Prostate gland (tissue), 2 donors: ENCODE results near the gene RTTN. TPM values are rescaled to one million over a fixed set of nuclear protein-coding genes. Genes with fewer than 3 reads are reported as not detected.

Experiments
- DNase-seq: peaks from one replicate; pipeline ENCODE4 v3.0.0-alpha.2; 2019; ENCODE audit warnings: low spot score
- H3K27ac ChIP-seq, 2 donors: fragments of 200-600 bp; sonication (generic); 2 replicates each; pipeline ENCODE4 v1.5.1; 2017 to 2019
- H3K27me3 ChIP-seq: fragments of 200-600 bp; sonication (generic); replicated peaks from 2 replicates; pipeline ENCODE4 v1.5.1; 2019; ENCODE audit not compliant: insufficient read depth
- H3K36me3 ChIP-seq, 2 donors: fragments of 200-600 bp; sonication (generic); 1 replicate in 1 of 2; 2 replicates in 1 of 2; pipeline versions ENCODE4 v1.5.1 to v1.8.1; 2017 to 2019
- H3K4me1 ChIP-seq: fragments of 200-600 bp; sonication (generic); replicated peaks from 2 replicates; pipeline ENCODE4 v1.5.1; 2019
- H3K4me3 ChIP-seq, 2 donors: fragments of 200-600 bp; sonication (generic); 2 replicates each; pipeline ENCODE4 v1.5.1; 2017 to 2019
- H3K9me3 ChIP-seq: fragments of 200-600 bp; sonication (generic); 2 replicates; pipeline ENCODE4 v1.5.1; 2017
- CTCF ChIP-seq, 4 experiments: fragments of 200-600 bp in 2 of 4; fragments of 450-650 bp in 2 of 4; sonication (generic) in 2 of 4; IDR thresholded peaks; 1 replicate in 3 of 4; 2 replicates in 1 of 4; pipeline ENCODE4 v1.5.1; 2016 to 2019; ENCODE audit warnings: antibody characterized with exemption in 4 of 4, mild to moderate bottlenecking in 2 of 4, moderate library complexity in 2 of 4
- POLR2A ChIP-seq: fragments of 450-650 bp; IDR thresholded peaks from one replicate; pipeline ENCODE4 v1.6.1; 2016; ENCODE audit warnings: antibody characterized with exemption, mild to moderate bottlenecking
- POLR2AphosphoS5 ChIP-seq: sonication (generic); formaldehyde crosslinking; IDR thresholded peaks from one replicate; pipeline ENCODE4 v1.6.1; 2017; ENCODE audit warnings: antibody characterized with exemption
- WGBS: methylation state at CpG from one replicate; pipeline ENCODE4 v1.1.5; 2018; 5-methylcytosine and 5-hydroxymethylcytosine counted together
- intact Hi-C: fragments of 100-400 bp; cut with DNase I; formaldehyde crosslinking; loops from one replicate; pipeline ENCODE4 v1.14.2; 2022
- total RNA-seq, 2 donors: library from RNA; depleted of rRNA; stranded (reverse); fragments of >200 nt; gene quantifications; one replicate each; pipeline ENCODE4 v1.1.0, GENCODE V29; 2016

Gene RTTN
- total RNA-seq, 2 donors from 2014 or later = 8.4 to 21.5 TPM

GRCh38 chr18:70200286-70200685, 5.2 kb downstream of the RTTN start:
- TF ChIP-seq POLR2AphosphoS5 (no peak), CTCF (IDR thresholded peaks at IDR 0.05) (no peak), POLR2A (no peak)
- Histone ChIP-seq H3K27me3 (no peaks in the 10 kb centered on the region), H3K9me3 (no peaks in the 10 kb centered on the region), H3K4me3 (no peak overlapping the region), H3K27ac (no peak overlapping the region), H3K36me3 (no peaks in the 10 kb centered on the region), H3K4me1 (no peaks in the 10 kb centered on the region)
- intact Hi-C loops = no loop called here
- 0% methylated on average over 1 of the region's 1 CpG for WGBS
- no peak for DNase-seq

- no peaks in the 10 kb centered on the region for H3K36me3 ChIP-seq
- intact Hi-C loops = loop anchor here (5.0 kb wide), 1 partner anchor 234 kb away; no protein-coding TSS in a partner anchor
- 57% methylated on average over 3 of the region's 3 CpGs for WGBS
- H3K9me3 ChIP-seq = no peaks in the 10 kb centered on the region
- H3K27me3 ChIP-seq = no peaks in the 10 kb centered on the region
- no peak for DNase-seq
- no peak overlapping the region for H3K27ac ChIP-seq
- H3K4me3 ChIP-seq = no peak overlapping the region
- no peak for TF ChIP-seq CTCF (IDR thresholded peaks at IDR 0.05)
- no peaks in the 10 kb centered on the region for H3K4me1 ChIP-seq
Observed at GRCh38 chr18:70197844-70198243, 7.6 kb downstream of the RTTN start.

GRCh38 chr18:70197026-70197425, 8.5 kb downstream of the RTTN start:
- no peaks in the 10 kb centered on the region for H3K36me3 ChIP-seq
- TF ChIP-seq CTCF (IDR thresholded peaks at IDR 0.05) (no peak), POLR2AphosphoS5 (no peak), POLR2A (no peak)
- WGBS = 92% methylated on average over 6 of the region's 6 CpGs
- H3K27ac ChIP-seq = no peak overlapping the region
- H3K9me3 ChIP-seq = no peaks in the 10 kb centered on the region
- intact Hi-C loops = loop anchor here (5.0 kb wide), 1 partner anchor 235 kb away; no protein-coding TSS in a partner anchor
- H3K4me1 ChIP-seq = no peaks in the 10 kb centered on the region
- no peaks in the 10 kb centered on the region for H3K27me3 ChIP-seq
- no peak for DNase-seq
- no peak overlapping the region for H3K4me3 ChIP-seq

- TF ChIP-seq CTCF (IDR thresholded peaks at IDR 0.05) (peak in 3 of 4 experiments; percentile 65 to 76 (median 72)), POLR2AphosphoS5 (no peak)
- peak; percentile 10 for DNase-seq
- Histone ChIP-seq H3K27me3 (no peaks in the 10 kb centered on the region), H3K27ac (no peak overlapping the region), H3K9me3 (no peaks in the 10 kb centered on the region), H3K4me3 (no peak overlapping the region), H3K4me1 (no peaks in the 10 kb centered on the region), H3K36me3 (no peaks in the 10 kb centered on the region)
- WGBS = 61% methylated on average over 5 of the region's 5 CpGs
- intact Hi-C loops = loop anchor here (5.0 kb wide), 1 partner anchor 236 kb away; no protein-coding TSS in a partner anchor
Observed at GRCh38 chr18:70195852-70196434, 9.5 kb downstream of the RTTN start.

GRCh38 chr18:70195014-70195614, 10.4 kb downstream of the RTTN start:
- no peak overlapping the region for H3K4me3 ChIP-seq
- TF ChIP-seq POLR2A (no peak), POLR2AphosphoS5 (no peak), CTCF (IDR thresholded peaks at IDR 0.05) (no peak)
- WGBS = 77% methylated on average over 3 of the region's 3 CpGs
- no peaks in the 10 kb centered on the region for H3K9me3 ChIP-seq
- H3K27me3 ChIP-seq = no peaks in the 10 kb centered on the region
- intact Hi-C loops = loop anchor here (5.0 kb wide), 1 partner anchor 237 kb away; no protein-coding TSS in a partner anchor
- no peaks in the 10 kb centered on the region for H3K4me1 ChIP-seq
- no peak overlapping the region for H3K27ac ChIP-seq
- no peak for DNase-seq
- H3K36me3 ChIP-seq = no peaks in the 10 kb centered on the region
